Activated B cell treated with CpG ODN at 0.5 μM for 24 hours (primary cell): ENCODE data around the gene GPATCH2. TPM values are rescaled to one million over a fixed set of nuclear protein-coding genes. Genes with fewer than 3 reads are reported as not detected.

Experiments
- ATAC-seq: fragments of 200-7000 bp; cut with Tn5 transposase; one replicate; pipeline ENCODE4 v1.10.0; 2021; ENCODE audit warnings: low read depth, mild to moderate bottlenecking, moderate library complexity
- CTCF ChIA-PET: fragments of 350-600 bp; sonication (Branson Sonifier 250); formaldehyde crosslinking; loops from one replicate; lab custom pipeline; 2021; ENCODE audit warnings: antibody characterized with exemption; lab: Charles Lee
- POLR2A ChIA-PET: fragments of 350-600 bp; sonication (Branson Sonifier 250); formaldehyde crosslinking; loops from one replicate; lab custom pipeline; 2021; ENCODE audit warnings: antibody characterized with exemption; lab: Charles Lee
- DNase-seq: peaks from one replicate; pipeline ENCODE4 v3.0.0; 2022
- H3K27ac Mint-ChIP-seq: one replicate; pipeline ENCODE4 v1.8.0; 2020; ENCODE audit warnings: mixed read lengths
- H3K27me3 Mint-ChIP-seq: one replicate; pipeline ENCODE4 v1.8.0; 2021; ENCODE audit warnings: mixed read lengths
- H3K36me3 Mint-ChIP-seq: one replicate; pipeline ENCODE4 v1.8.0; 2021; ENCODE audit warnings: low read depth, mixed read lengths
- H3K4me1 Mint-ChIP-seq: one replicate; pipeline ENCODE4 v1.8.0; 2021; ENCODE audit warnings: mixed read lengths
- H3K4me3 Mint-ChIP-seq: one replicate; pipeline ENCODE4 v1.8.0; 2020; ENCODE audit warnings: mild to moderate bottlenecking, mixed read lengths
- H3K9me3 Mint-ChIP-seq: one replicate; pipeline ENCODE4 v1.8.0; 2020; ENCODE audit warnings: mixed read lengths
- CTCF ChIP-seq: fragments of 200-600 bp; IDR thresholded peaks from one replicate; pipeline ENCODE4 v1.8.0; 2022; ENCODE audit warnings: antibody characterized with exemption, mild to moderate bottlenecking
- intact Hi-C: fragments of 100-400 bp; cut with micrococcal nuclease; formaldehyde crosslinking; loops from one replicate; pipeline ENCODE4 v1.15.1; 2024
- total RNA-seq: library from RNA; stranded (reverse); gene quantifications from 2 replicates; pipeline ENCODE4 v1.2.3, GENCODE V29; 2022

Gene GPATCH2
- total RNA-seq, 1 donor from 2014 or later = 17.5 TPM

- CTCF ChIA-PET = no interaction called here
- POLR2A ChIA-PET = no interaction called here
- Mint-ChIP-seq H3K9me3 (no peaks in the 10 kb centered on the region), H3K4me3 (no peak overlapping the region), H3K27me3 (no peaks in the 10 kb centered on the region), H3K36me3 (peaks cover 1% of the 10 kb centered on the region), H3K27ac (no peak overlapping the region), H3K4me1 (no peaks in the 10 kb centered on the region)
- DNase-seq = no peak
- no peak for ATAC-seq
- no peak for TF ChIP-seq CTCF
- intact Hi-C loops = no loop called here
Observed at GRCh38 chr1:217562229-217562878, 68.5 kb downstream of the GPATCH2 start.

DNA sequence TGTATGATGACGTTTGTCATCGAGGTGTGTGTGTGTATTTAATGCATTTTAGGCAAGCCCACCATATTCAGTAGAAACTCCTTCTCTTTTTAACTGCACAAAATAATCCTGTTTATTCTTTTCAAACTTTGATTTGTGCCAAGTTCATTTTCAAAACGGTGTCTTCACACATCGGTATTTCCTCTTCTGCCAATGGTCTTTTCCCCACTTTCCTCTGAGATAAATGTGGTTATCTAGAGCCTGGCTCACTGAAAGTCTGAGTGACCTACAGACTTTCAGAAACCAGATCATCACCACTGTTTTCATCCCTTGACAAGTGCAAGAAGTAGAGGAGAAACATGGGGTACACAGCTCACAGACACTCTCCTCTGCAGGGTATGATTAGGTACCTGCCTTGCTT is 69.4 kb downstream of the GPATCH2 start:
- H3K4me3 Mint-ChIP-seq = no peak overlapping the region
- no peaks in the 10 kb centered on the region for H3K9me3 Mint-ChIP-seq
- ATAC-seq (no peak), DNase-seq (no peak)
- H3K4me1 Mint-ChIP-seq = no peaks in the 10 kb centered on the region
- H3K27me3 Mint-ChIP-seq = no peaks in the 10 kb centered on the region
- no peak overlapping the region for H3K27ac Mint-ChIP-seq
- POLR2A ChIA-PET = no interaction called here
- H3K36me3 Mint-ChIP-seq = peaks cover 1% of the 10 kb centered on the region
- no peak for TF ChIP-seq CTCF
- CTCF ChIA-PET = no interaction called here
- intact Hi-C loops = no loop called here

DNA sequence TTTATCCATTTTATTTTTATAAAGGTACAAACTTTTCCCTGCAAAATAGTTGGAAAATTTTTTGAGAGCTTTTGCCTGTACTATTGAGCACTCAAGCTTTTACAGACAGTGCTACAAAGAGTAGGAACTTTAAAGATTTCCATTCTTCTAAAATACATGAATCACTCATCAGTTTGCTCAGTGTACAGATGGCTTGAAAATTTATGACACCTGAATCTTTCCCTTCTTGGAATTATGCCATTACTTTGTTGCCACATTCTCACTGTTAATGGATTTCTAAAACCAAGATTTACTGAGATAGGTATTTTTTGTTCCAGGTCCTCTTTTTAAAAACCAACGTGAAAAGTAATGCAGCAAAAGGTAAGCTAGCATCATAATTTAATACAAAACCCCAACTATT is 76.0 kb downstream of the GPATCH2 start:
- CTCF ChIA-PET = no interaction called here
- TF ChIP-seq CTCF = no peak
- POLR2A ChIA-PET = no interaction called here
- Mint-ChIP-seq H3K4me3 (no peak overlapping the region), H3K36me3 (no peaks in the 10 kb centered on the region), H3K4me1 (no peaks in the 10 kb centered on the region), H3K9me3 (no peaks in the 10 kb centered on the region), H3K27me3 (no peaks in the 10 kb centered on the region), H3K27ac (no peak overlapping the region)
- ATAC-seq (no peak), DNase-seq (no peak)
- intact Hi-C loops = no loop called here

DNA sequence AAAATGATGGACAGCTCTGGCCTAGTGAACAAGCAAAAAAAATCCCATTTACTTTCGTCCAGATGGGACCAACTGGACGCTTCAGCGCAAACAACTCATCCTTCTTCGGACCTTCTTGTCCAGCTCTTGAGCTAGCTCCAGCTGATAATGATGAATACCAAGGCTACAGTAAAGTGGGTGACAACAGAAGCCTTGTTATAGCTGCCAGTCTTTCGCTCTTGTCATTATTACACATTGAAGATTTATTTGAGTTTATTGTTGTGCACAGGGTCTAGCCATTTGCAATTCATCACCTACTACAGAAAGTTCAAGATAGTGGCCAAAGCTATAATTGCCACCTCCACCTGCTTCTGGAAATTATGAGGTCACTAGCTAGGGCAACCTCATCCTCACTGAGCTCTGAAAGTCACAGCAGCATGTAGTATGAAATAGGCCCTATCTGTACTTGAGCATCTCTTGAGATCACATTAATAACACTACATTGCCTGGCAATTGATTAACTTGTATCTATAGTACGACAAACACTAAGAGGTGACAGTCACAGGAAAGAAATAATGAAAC is 76.9 kb downstream of the GPATCH2 start:
- H3K4me1 Mint-ChIP-seq = no peaks in the 10 kb centered on the region
- no peak overlapping the region for H3K4me3 Mint-ChIP-seq
- H3K9me3 Mint-ChIP-seq = no peaks in the 10 kb centered on the region
- DNase-seq (no peak), ATAC-seq (no peak)
- H3K36me3 Mint-ChIP-seq = peaks cover 3% of the 10 kb centered on the region
- ChIA-PET CTCF (no interaction called here), POLR2A (no interaction called here)
- intact Hi-C loops = no loop called here
- TF ChIP-seq CTCF = no peak
- H3K27me3 Mint-ChIP-seq = no peaks in the 10 kb centered on the region
- no peak overlapping the region for H3K27ac Mint-ChIP-seq

GRCh38 chr1:217552339-217552951 is 78.4 kb downstream of the GPATCH2 start:
- ATAC-seq (no peak), DNase-seq (no peak)
- CTCF ChIA-PET = no interaction called here
- Mint-ChIP-seq H3K27me3 (no peaks in the 10 kb centered on the region), H3K9me3 (peaks cover 7% of the 10 kb centered on the region), H3K4me3 (no peak overlapping the region), H3K4me1 (no peaks in the 10 kb centered on the region), H3K27ac (no peak overlapping the region), H3K36me3 (peaks cover 9% of the 10 kb centered on the region)
- POLR2A ChIA-PET = no interaction called here
- TF ChIP-seq CTCF = no peak
- intact Hi-C loops = no loop called here
